ENCODE data around the gene CXCL8. TPM values are rescaled to one million over a fixed set of nuclear protein-coding genes. Genes with fewer than 3 reads are reported as not detected.

The CXCL8 gene
- total RNA-seq, 1 donor = 5.8 TPM

DNA sequence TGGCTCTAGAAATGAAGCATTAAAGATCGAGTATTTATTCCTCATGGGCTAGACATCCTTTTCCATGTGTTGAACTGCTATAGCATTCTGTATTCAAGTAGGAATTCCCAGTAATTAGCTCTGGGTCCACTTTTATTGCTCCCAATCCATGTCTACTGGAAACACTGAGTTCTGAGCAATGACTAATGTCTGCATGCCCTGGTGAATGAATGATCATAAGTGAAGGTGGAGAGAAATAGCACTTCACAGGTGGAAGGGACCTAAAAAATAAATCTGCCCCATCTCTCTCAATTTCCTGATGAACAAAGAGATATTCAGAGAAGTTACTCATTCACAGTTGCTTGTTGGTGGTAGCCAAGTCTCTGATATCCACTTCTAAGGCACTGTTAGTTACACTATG is 34.6 kb upstream of the CXCL8 start:
- Histone ChIP-seq H3K27ac (ENCODE audit: low read depth, low read length) (peak overlapping the region; percentile 94), H3K27me3 (ENCODE audit: insufficient read depth, low read length) (no peaks in the 10 kb centered on the region), H3K79me2 (ENCODE audit: insufficient read depth, low read length) (no peaks in the 10 kb centered on the region), H3K36me3 (ENCODE audit: insufficient read depth, low read length) (no peaks in the 10 kb centered on the region), H4K20me1 (ENCODE audit: insufficient read depth, low read length) (no peaks in the 10 kb centered on the region), H3K4me1 (ENCODE audit: insufficient read depth, low read length) (peaks cover 57% of the 10 kb centered on the region), H3K4me3 (ENCODE audit: insufficient read depth, low read length) (no peak overlapping the region), H2AFZ (ENCODE audit: low read length) (no peak overlapping the region), H3K9me3 (ENCODE audit: low read depth, low read length) (no peaks in the 10 kb centered on the region), H3K4me2 (ENCODE audit: insufficient read depth, low read length) (peak overlapping the region; percentile 70)
- DNase-seq (ENCODE audit: insufficient read length, low spot score, missing footprints) = no peak
- TF ChIP-seq CTCF (IDR thresholded peaks at IDR 0.05; ENCODE audit: extremely low read depth, low read depth, low read length) = no peak

DNA sequence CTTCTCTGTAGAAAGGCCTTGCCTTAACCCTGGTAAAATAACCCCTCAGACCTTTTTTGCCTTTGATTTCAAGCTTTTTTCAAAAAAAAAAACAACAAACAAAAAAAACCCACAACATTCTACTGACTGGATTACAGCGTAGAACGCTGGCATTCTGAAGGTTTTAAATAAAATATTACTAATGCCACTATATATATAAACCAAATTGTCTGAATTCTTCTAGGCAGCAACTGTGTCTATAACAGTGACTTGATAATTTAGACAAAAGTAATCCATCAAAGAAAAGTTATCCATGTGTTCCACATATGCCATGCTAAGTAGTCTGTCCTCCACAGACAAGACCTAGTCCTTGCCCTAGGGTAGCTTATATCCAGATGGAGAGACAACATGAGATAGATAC is 33.6 kb upstream of the CXCL8 start:
- Histone ChIP-seq H3K36me3 (ENCODE audit: insufficient read depth, low read length) (no peaks in the 10 kb centered on the region), H3K79me2 (ENCODE audit: insufficient read depth, low read length) (no peaks in the 10 kb centered on the region), H3K4me1 (ENCODE audit: insufficient read depth, low read length) (peaks cover 53% of the 10 kb centered on the region), H3K27ac (ENCODE audit: low read depth, low read length) (no peak overlapping the region), H4K20me1 (ENCODE audit: insufficient read depth, low read length) (no peaks in the 10 kb centered on the region), H3K4me2 (ENCODE audit: insufficient read depth, low read length) (no peak overlapping the region), H3K9me3 (ENCODE audit: low read depth, low read length) (no peaks in the 10 kb centered on the region), H2AFZ (ENCODE audit: low read length) (no peak overlapping the region), H3K27me3 (ENCODE audit: insufficient read depth, low read length) (no peaks in the 10 kb centered on the region), H3K4me3 (ENCODE audit: insufficient read depth, low read length) (no peak overlapping the region)
- no peak for DNase-seq (ENCODE audit: insufficient read length, low spot score, missing footprints)
- no peak for TF ChIP-seq CTCF (IDR thresholded peaks at IDR 0.05; ENCODE audit: extremely low read depth, low read depth, low read length)

DNA sequence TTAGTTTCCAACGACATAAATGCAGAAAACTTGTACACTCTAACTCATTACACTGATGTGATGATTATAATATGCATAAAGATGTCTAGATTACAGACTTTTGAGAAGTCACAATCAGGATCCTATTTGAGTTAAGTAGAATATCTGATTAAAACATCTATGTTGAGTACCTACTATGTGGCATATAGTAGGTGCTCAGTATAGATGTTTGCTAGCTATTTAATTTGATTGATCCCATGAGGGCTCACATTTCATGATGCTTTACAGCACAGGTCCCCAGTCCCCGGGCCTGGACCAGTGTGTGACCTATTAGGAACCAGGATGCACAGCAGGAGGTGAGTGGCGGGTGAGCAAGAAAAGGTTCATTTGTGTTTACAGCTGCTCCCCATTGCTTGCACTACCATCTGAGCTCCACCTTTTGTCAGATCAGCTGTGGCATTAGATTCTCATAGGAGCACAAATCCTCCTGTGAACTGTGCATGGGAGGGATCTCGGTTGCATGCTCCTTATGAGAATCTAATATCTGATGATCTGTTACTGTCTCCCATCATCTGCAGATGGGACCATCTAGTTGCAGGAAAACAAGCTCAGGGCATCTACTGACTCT is 33.0 kb upstream of the CXCL8 start:
- H3K27me3 ChIP-seq (ENCODE audit: insufficient read depth, low read length) = no peaks in the 10 kb centered on the region
- no peaks in the 10 kb centered on the region for H3K79me2 ChIP-seq (ENCODE audit: insufficient read depth, low read length)
- DNase-seq (ENCODE audit: insufficient read length, low spot score, missing footprints) = no peak
- H4K20me1 ChIP-seq (ENCODE audit: insufficient read depth, low read length) = no peaks in the 10 kb centered on the region
- H3K4me1 ChIP-seq (ENCODE audit: insufficient read depth, low read length) = peaks cover 52% of the 10 kb centered on the region
- H3K36me3 ChIP-seq (ENCODE audit: insufficient read depth, low read length) = no peaks in the 10 kb centered on the region
- no peak for TF ChIP-seq CTCF (IDR thresholded peaks at IDR 0.05; ENCODE audit: extremely low read depth, low read depth, low read length)
- peak overlapping the region; percentile 59 for H3K27ac ChIP-seq (ENCODE audit: low read depth, low read length)
- no peaks in the 10 kb centered on the region for H3K9me3 ChIP-seq (ENCODE audit: low read depth, low read length)
- peak overlapping the region; percentile 49 for H3K4me2 ChIP-seq (ENCODE audit: insufficient read depth, low read length)
- no peak overlapping the region for H3K4me3 ChIP-seq (ENCODE audit: insufficient read depth, low read length)
- no peak overlapping the region for H2AFZ ChIP-seq (ENCODE audit: low read length)

- Histone ChIP-seq H4K20me1 (ENCODE audit: insufficient read depth, low read length) (no peaks in the 10 kb centered on the region), H3K4me3 (ENCODE audit: insufficient read depth, low read length) (no peak overlapping the region), H3K9me3 (ENCODE audit: low read depth, low read length) (no peaks in the 10 kb centered on the region), H2AFZ (ENCODE audit: low read length) (no peak overlapping the region), H3K27ac (ENCODE audit: low read depth, low read length) (peak overlapping the region; percentile 59), H3K36me3 (ENCODE audit: insufficient read depth, low read length) (no peaks in the 10 kb centered on the region), H3K4me2 (ENCODE audit: insufficient read depth, low read length) (peak overlapping the region; percentile 49), H3K4me1 (ENCODE audit: insufficient read depth, low read length) (peaks cover 46% of the 10 kb centered on the region), H3K27me3 (ENCODE audit: insufficient read depth, low read length) (no peaks in the 10 kb centered on the region), H3K79me2 (ENCODE audit: insufficient read depth, low read length) (no peaks in the 10 kb centered on the region)
- DNase-seq (ENCODE audit: insufficient read length, low spot score, missing footprints) = no peak
- no peak for TF ChIP-seq CTCF (IDR thresholded peaks at IDR 0.05; ENCODE audit: extremely low read depth, low read depth, low read length)
Measured at GRCh38 chr4:73707918-73708577, 32.3 kb upstream of the CXCL8 start.

Data from osteoblast (primary cell).